HG03175 (cell line): ENCODE data around the gene ANP32E.

Source experiments
- ATAC-seq: cut with Tn5 transposase; IDR thresholded peaks from one replicate; pipeline ENCODE4 v1.9.1; 2021; ENCODE audit warnings: mild to moderate bottlenecking, moderate library complexity; ENCODE audit not compliant: unreplicated experiment

Gene ANP32E

DNA sequence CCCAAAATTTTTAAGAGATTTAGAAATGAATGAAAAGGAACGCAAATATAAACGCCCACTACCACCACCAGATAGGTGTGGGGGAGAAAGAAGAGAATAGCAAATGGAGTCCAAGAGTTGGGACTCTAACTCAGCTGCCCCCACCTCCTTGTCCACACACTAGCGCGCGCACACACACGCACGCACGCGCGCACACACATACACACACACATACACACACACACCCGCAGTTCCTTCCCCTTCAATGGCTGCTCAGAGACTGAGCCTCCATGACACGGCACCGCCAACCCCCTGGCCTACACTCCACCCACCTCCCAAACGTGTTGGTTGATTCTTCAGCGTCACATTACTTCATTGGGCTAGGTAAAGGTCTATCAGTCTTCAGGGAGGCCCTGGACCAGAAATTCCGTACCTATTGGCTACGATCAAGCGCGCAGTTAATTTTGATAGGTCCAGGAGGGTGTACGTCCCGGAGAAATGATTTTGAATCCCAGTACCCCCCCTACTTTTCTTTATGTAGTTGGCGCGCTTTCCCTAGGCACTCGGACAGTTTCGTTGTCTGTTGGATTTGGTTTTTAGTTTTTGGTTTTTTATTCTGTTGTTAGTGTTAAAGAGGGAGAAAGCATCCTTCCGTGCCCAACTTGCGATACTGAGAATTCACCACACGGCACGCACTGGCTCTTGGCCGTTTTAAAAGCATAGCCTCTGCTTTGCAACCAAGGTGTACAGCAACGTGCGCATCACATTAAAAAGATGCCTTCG, at the start of gene ANP32E:
TSS of gene ANP32E (minus strand) at position 261 of the 762 bp plus-strand sequence. CDS start 326 bp downstream, outside the sequence.
- ATAC-seq: peak; percentile 85

DNA sequence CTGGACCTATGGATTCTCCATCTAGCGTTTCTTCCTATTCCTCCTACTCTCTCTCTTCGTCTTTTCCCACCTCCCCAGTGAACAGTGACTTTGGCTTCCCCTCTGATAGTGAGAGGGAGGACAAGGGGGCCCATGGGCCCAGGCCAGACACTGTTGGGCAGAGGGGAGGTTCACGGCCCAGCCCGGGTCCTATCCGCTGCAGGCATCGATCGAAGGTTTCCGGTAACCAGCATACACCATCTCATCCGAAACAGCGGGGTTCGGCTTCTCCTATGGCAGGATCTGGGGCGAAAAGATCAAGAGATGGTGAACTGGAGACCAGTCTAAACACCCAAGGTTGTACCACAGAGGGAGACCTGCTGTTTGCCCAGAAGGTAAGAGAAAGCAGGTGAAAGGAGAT, 47.3 kb upstream of the ANP32E start:
- ATAC-seq: no peak

DNA sequence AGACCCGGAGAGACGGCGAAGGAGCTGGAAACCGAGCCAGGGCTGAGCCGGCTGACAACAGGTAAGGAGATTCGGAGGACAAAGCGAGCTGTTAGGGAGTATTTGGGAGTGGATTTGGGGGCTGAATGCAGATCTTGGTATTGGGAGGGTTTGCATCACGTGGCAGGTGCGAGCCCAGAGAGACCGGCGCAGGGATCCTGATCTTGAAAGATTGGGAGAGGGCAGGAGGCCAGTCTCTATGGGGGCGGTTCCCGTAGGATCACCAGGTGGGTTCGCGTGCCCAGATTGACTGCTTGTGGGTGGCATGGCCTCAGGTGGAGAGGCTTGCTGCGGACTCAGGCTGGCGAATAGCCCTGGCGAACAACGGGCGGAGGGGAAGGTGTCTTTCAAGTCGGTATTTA, 46.6 kb upstream of the ANP32E start:
- no peak for ATAC-seq

- peak; percentile 86 for ATAC-seq
These were observed 46.0 kb upstream of the ANP32E start, which contains the start of gene CIART for GRCh38 chr1:150281758-150282557. TSS of gene CIART (plus strand) at chr1:150282554. CDS start at chr1:150283268, 714 bp downstream.

GRCh38 chr1:150281221-150281757, 45.4 kb upstream of the ANP32E start:
- ATAC-seq: no peak

GRCh38 chr1:150280138-150280707, 44.3 kb upstream of the ANP32E start:
- no peak for ATAC-seq

GRCh38 chr1:150273311-150273710, 37.4 kb upstream of the ANP32E start:
- ATAC-seq: no peak

DNA sequence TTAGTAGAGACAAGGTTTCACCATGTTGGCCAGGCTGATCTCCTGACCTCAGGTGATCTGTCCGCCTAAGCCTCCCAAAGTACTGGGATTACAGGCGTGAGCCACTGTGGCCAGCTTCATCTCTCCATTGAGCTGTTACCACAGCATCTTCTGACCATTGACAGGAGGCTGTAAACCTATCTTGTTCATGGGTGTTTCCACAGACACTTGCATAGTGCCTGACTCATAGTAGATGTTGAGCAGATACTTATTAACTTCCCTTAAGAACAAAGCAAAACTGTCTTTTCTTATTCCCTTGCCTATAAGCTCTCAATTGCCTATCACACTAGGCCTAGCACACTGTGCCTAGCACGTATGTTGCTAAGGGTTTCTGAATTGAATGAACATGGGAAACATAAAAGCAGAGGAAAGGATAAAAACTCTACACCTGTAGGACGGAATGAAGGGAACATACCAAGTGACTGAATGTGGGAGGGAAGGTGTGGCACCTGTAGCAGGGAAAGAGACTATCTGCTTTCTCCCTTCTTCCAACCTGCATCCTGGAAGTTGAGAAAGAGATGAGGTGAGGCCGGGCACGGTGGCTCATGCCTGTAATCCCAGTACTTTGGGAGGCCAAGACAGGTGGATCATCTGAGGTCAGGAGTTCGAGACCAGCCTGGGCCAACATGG, 35.5 kb upstream of the ANP32E start:
- no peak for ATAC-seq

GRCh38 chr1:150269451-150269850, 33.5 kb upstream of the ANP32E start:
- ATAC-seq: no peak

DNA sequence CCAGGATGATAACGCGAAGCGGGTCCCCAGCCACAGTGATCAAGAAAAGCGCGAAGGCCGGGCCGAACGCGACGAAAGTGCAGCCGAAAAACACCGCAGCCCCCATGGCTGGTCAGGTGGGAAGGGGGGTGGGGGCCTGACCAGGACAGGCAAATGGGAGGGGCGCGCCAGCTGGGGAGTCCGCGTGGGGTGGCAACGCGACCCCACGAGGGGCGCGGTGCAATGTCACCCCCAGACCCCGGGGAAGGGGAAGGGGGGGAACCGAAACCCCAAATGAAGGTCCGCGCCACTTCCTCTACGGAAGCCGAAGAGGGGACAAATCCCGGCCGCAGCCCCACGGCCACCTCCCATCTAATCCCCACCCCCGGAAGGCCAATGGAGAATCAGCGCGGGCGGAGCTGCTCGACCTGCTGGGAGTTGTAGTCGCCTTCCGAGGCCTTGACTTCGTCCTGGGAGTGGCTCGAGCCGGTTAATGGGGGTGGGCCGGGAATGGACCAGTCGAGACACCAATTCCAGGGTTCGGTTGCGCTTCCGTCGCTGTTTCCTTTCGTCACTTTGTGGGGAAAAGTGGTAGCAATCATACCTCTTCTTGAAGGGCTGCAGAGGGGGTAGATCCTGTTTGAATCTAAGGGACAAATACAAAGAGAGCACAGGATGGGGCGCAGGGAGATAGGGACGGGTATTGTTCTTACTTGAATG, 32.9 kb upstream of the ANP32E start, which contains the start of gene APH1A:
TSS of gene APH1A (minus strand) at position 312 of the 699 bp plus-strand sequence. CDS start at position 106, 206 bp downstream.
- peak; percentile 81 for ATAC-seq

GRCh38 chr1:150268340-150268704, 32.4 kb upstream of the ANP32E start:
- ATAC-seq: peak; percentile 36

GRCh38 chr1:150267896-150268295, 32.0 kb upstream of the ANP32E start:
- no peak for ATAC-seq

DNA sequence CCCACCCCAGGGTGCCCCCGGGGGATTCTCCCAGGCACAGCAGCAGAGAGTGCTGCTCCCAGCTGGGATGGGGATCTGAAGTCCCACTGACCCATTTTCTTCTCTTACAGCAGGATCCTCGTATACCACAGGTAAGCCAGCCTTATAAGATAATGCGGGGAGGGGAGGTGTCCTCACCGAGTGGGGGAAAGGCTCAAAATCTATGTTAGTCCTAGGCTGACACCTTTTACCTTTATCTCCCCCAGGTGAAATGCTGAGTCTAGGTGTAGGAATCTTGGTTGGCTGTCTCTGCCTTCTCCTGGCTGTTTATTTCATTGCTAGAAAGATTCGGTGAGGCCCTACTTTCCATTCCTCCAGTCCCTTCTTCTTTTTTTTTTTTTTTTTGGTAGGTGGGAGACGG, 27.6 kb upstream of the ANP32E start:
- ATAC-seq: no peak

DNA sequence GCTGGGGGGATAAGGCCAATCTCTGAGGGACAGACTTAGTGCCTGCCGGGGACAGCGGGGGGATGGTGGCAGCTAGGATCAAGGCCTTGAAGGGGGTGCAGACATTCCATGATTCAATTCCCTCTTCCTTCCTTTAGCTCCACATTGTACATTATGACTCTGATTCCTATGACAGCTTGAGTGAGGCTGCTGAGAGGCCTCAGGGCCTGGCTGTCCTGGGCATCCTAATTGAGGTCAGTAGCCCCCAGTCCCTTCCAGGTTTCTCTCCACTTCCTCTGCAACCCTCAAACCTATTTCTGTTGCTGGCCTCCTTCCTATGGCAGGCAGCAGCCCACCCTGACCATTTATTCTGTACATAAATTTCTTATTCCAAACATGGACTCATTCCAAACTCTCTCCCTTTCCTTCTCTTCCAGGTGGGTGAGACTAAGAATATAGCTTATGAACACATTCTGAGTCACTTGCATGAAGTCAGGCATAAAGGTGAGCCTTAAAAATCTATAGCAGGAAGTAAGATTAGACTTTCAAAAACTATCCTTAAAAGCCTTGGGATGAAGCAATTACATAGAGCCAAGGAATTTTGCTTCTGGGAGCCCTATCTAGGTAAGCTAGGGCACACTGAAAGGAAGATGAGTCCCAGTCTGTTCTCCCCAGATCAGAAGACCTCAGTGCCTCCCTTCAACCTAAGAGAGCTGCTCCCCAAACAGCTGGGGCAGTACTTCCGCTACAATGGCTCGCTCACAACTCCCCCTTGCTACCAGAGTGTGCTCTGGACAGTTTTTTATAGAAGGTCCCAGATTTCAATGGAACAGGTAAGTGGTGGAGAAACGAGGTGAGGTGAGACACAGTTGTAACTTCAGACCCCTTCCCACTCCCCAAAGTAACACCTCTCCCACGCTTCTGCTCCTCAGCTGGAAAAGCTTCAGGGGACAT, 26.7 kb upstream of the ANP32E start:
- ATAC-seq: no peak

GRCh38 chr1:150261367-150261766, 25.5 kb upstream of the ANP32E start:
- no peak for ATAC-seq

- no peak for ATAC-seq
These were observed 24.1 kb upstream of the ANP32E start for GRCh38 chr1:150259758-150260669.

GRCh38 chr1:150259217-150259616, 23.3 kb upstream of the ANP32E start:
- ATAC-seq: no peak
